A549 treated with DMSO at 1 μM for 4 hours (cell line): ENCODE data around the gene OR51G2. TPM values are rescaled to one million over a fixed set of nuclear protein-coding genes. Genes with fewer than 3 reads are reported as not detected.

Experiments used
- total RNA-seq: library from RNA; stranded (reverse); fragments of 200-300 nt; extraction: Qiagen RNA extraction; gene quantifications from 5 replicates; pipeline ENCODE4 v1.2.3, GENCODE V29; 2022; ENCODE audit warnings: low read depth

The OR51G2 gene, protein sequence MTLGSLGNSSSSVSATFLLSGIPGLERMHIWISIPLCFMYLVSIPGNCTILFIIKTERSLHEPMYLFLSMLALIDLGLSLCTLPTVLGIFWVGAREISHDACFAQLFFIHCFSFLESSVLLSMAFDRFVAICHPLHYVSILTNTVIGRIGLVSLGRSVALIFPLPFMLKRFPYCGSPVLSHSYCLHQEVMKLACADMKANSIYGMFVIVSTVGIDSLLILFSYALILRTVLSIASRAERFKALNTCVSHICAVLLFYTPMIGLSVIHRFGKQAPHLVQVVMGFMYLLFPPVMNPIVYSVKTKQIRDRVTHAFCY
- total RNA-seq: not detected in 5 replicates

GRCh38 chr11:4919250-4919649 is at the start of gene OR51G2:
OR51G2 (minus strand) TSS chr11:4919350; CDS start chr11:4915663, 3,687 bp downstream.

DNA sequence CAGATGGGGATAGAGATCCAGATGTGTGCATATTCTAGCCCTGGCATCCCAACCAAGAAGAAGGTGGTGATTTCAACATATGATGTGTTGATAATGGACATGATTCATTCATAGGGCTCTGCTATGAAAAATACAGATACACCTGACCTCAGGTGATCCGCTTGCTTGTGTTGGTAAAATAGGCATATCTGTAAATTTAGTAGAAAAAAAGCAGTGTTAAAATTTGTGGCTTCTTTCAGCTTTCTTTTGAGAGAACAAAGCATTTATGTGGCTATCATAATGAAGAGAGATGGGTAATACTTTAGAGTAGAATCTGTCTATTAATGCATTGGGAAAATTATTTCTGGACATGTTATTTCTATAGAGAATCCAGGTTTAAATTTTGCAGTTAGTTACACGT is 36.5 kb upstream of the OR51G2 start, which contains the start of gene OR51A2:
Gene OR51A2, minus strand, starts transcription at position 101 of the 400 bp plus-strand sequence. Its CDS starts 0 bp downstream, at position 101.

DNA sequence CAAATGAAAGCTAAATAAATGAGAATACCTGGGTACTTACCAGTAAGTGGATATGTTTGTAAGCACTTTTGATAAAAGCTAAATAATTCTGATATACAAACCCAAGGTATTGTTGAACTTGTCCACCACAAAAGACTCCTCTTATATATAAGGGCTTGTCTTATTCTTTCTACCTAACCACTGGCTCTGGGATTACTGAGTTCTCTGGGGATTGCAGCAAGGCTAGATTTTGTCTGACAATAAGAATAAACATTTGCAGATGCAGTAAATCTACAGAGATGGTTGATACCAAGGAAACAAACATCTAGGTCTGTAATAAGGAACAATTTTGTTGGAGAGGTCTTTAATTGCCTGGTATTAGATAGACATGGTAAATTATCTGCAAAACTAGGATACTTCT is 28.4 kb upstream of the OR51G2 start, which contains the start of gene OR51A4:
Gene OR51A4, minus strand, starts transcription at position 101 of the 400 bp plus-strand sequence. CDS start 505 bp downstream, outside the sequence.

DNA sequence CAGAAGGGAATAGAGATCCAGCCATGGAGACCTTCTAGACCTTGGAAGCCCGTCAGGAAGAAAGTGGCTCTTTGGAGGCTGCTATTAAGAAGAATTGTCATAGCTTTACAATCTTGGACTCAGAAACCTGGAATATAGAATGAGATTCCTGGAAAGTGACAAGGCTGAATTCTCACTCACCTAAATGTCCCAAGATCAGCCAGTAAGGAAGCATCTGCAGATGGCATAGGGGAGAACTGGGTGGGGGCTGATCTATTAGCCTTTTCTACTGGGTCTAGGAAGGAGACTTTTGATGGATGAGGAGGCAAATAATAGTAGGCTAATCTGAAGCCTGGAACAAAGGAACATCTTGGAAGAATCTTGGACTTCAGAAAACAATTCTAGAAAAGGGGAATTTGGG is 5.1 kb upstream of the OR51G2 start, which contains the start of gene OR51G1:
Gene OR51G1, minus strand, starts transcription at position 101 of the 400 bp plus-strand sequence. Its CDS starts 0 bp downstream, at position 101.

GRCh38 chr11:4903484-4903883 is 15.7 kb downstream of the OR51G2 start, which contains the start of gene OR51A7:
OR51A7 (plus strand) TSS chr11:4903783; CDS start chr11:4907370, 3,587 bp downstream.

GRCh38 chr11:4881860-4882500 is 37.2 kb downstream of the OR51G2 start, which contains the start of gene OR51T1:
OR51T1 (plus strand) TSS chr11:4881900; CDS start chr11:4881900, 0 bp downstream.

Other genes starting within 250 kb of the OR51G2 start
- gene OR51E2, start 221.5 kb downstream of the OR51G2 start, total RNA-seq: not detected in 5 replicates
- not detected in 5 replicates for gene MMP26, start 214.6 kb downstream of the OR51G2 start, total RNA-seq
- gene OR51F1, start 149.4 kb downstream of the OR51G2 start, total RNA-seq: not detected in 5 replicates
- gene OR52R1, start 115.0 kb downstream of the OR51G2 start, total RNA-seq: not detected in 5 replicates
- not detected in 5 replicates for gene OR51F2, start 98.0 kb downstream of the OR51G2 start, total RNA-seq
- not detected in 5 replicates for gene OR51S1, start 70.1 kb downstream of the OR51G2 start, total RNA-seq
- gene OR51T1, start 37.5 kb downstream of the OR51G2 start, total RNA-seq: not detected in 5 replicates
- not detected in 5 replicates for gene OR51A7, start 15.6 kb downstream of the OR51G2 start, total RNA-seq
- gene OR51G1, start 5.0 kb upstream of the OR51G2 start, total RNA-seq: not detected in 5 replicates
- not detected in 5 replicates for gene OR51A4, start 28.3 kb upstream of the OR51G2 start, total RNA-seq
- gene OR51A2, start 36.4 kb upstream of the OR51G2 start, total RNA-seq: not detected in 5 replicates
- gene OR51L1, start 75.5 kb upstream of the OR51G2 start, total RNA-seq: not detected in 5 replicates
- not detected in 5 replicates for gene OR52J3, start 127.2 kb upstream of the OR51G2 start, total RNA-seq
- not detected in 5 replicates for gene OR52E2, start 140.3 kb upstream of the OR51G2 start, total RNA-seq
- not detected in 5 replicates for gene OR52E1, start 150.2 kb upstream of the OR51G2 start, total RNA-seq
- not detected in 5 replicates for gene OR52A5, start 219.0 kb upstream of the OR51G2 start, total RNA-seq
- not detected in 5 replicates for gene OR52A1, start 235.4 kb upstream of the OR51G2 start, total RNA-seq